Measurements from ENCODE around the gene C9orf72. TPM values are rescaled to one million over a fixed set of nuclear protein-coding genes. Genes with fewer than 3 reads are reported as not detected.
"Not testable (repeated sequence)": the region's sequence is repeated elsewhere in the genome, so short reads cannot be mapped to it uniquely, and the experiment has no call there.

C9orf72 gene
- total and polyA plus RNA-seq, 9 donors = 13.4 to 100 (median 23.8) TPM

DNA sequence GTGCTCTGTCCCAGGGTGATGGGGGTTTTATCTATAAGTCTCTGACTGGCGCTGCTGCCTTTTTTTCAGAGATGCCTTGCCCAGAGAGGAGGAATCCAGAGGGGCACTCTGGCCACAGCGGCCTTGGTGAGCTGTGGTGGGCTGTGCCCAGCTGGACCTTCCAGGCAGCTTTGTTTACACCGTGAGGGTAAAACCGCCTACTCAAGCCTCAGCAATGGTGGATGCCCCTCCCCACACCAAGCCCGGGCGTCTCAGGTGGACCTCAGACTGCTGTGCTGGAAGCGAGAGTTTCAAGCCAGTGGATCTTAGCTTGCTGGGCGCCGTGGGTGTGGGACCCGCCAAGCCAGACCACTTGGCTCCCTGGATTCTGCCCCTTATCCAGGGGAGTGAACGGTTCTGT lies 41.3 kb upstream of the C9orf72 start:
- H3K9me3 ChIP-seq = no peaks in the 10 kb centered on the region
- WGBS, 3 donors = 83 to 89% (median 84%) methylated on average over 11 of the region's 11 CpGs

DNA sequence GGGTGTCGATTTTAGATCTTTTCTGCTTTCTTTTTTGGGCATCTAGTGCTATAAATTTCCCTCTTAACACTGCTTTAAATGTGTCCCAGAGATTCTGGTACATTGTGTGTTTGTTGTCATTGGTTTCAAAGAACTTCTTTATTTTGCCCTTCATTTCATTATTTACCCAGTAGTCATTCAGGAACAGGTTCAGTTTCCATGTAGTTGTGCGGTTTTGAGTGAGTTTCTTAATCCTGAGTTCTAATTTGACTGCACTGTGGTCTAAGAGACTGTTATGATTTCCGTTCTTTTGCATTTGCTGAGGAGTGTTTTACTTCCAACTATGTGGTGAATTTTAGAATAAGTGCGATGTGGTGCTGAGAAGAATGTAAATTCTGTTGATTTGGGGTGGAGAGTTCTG lies 38.8 kb upstream of the C9orf72 start:
- H3K9me3 ChIP-seq; H3K27me3 ChIP-seq; H3K36me3 ChIP-seq; DNase-seq; intact Hi-C loops (cut with DNase I); H3K27ac ChIP-seq; H3K4me3 ChIP-seq; H3K4me1 ChIP-seq (ENCODE audit: insufficient read depth): not testable (repeated sequence)
- WGBS, 3 donors = 90 to 96% (median 93%) methylated on average over 4 of the region's 4 CpGs

More for the DNA sequence above, 41.3 kb upstream of the C9orf72 start:
- no peak overlapping the region for H3K27ac ChIP-seq
- no peak for DNase-seq
- TF ChIP-seq, protein P1, sequence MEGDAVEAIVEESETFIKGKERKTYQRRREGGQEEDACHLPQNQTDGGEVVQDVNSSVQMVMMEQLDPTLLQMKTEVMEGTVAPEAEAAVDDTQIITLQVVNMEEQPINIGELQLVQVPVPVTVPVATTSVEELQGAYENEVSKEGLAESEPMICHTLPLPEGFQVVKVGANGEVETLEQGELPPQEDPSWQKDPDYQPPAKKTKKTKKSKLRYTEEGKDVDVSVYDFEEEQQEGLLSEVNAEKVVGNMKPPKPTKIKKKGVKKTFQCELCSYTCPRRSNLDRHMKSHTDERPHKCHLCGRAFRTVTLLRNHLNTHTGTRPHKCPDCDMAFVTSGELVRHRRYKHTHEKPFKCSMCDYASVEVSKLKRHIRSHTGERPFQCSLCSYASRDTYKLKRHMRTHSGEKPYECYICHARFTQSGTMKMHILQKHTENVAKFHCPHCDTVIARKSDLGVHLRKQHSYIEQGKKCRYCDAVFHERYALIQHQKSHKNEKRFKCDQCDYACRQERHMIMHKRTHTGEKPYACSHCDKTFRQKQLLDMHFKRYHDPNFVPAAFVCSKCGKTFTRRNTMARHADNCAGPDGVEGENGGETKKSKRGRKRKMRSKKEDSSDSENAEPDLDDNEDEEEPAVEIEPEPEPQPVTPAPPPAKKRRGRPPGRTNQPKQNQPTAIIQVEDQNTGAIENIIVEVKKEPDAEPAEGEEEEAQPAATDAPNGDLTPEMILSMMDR (IDR thresholded peaks at IDR 0.05) = no peak
- TF ChIP-seq POLR2A (IDR thresholded peaks at IDR 0.05) (no peak), EP300 (IDR thresholded peaks at IDR 0.05) (no peak)
- H3K36me3 ChIP-seq = no peaks in the 10 kb centered on the region
- no peak overlapping the region for H3K4me3 ChIP-seq
- intact Hi-C loops (cut with DNase I) = no loop called here
- H3K4me1 ChIP-seq (ENCODE audit: insufficient read depth) = no peaks in the 10 kb centered on the region
- no peaks in the 10 kb centered on the region for H3K27me3 ChIP-seq

DNA sequence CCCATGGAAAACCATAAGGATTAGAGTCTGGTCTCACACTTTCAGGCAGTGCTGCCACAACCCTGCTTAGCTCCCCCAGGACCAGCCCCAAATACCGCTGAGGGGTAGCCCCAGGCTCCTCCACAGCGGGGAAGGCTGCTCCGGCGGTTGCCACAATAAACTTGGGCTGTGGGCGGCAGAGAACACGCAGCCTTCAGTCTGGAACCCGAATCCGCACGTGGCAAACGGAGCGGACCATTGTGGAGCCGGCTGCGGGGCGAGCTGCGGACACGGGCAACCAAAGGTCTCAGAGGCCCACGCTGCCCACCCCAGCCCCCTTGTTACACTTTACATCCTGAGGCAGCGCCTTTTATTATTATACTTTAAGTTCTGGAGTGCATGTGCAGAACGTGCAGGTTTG lies 37.3 kb upstream of the C9orf72 start:
- no peak for DNase-seq
- 91 to 96% (median 94%) methylated on average over 16 to 19 of the region's 19 CpGs for WGBS, 3 donors
- Histone ChIP-seq H3K27ac (no peak overlapping the region), H3K36me3 (no peaks in the 10 kb centered on the region), H3K27me3 (no peaks in the 10 kb centered on the region), H3K9me3 (no peaks in the 10 kb centered on the region), H3K4me1 (ENCODE audit: insufficient read depth) (no peaks in the 10 kb centered on the region), H3K4me3 (no peak overlapping the region)
- TF ChIP-seq POLR2A (IDR thresholded peaks at IDR 0.05) (no peak), EP300 (IDR thresholded peaks at IDR 0.05) (no peak)
- TF ChIP-seq, protein P1 (IDR thresholded peaks at IDR 0.05) = no peak
- intact Hi-C loops (cut with DNase I) = no loop called here

DNA sequence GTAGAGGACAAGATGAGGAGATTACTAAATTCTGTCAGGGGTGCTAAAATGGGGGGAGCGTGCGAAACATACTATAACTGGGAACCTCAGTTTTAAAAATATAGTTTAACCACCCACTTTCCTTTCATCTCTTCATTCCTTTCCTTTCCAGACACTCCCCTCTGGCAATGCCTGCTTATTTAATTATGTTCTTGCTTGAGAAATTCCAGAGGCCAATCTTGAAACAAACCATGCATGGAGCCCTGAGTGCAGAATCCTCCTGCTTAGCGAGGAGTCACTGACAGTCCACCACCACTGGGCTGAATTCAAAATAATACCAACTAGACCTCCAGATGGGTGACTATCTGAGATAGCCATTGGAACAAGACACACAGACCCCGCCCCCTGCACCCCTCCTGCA lies 29.7 kb upstream of the C9orf72 start:
- Histone ChIP-seq H3K4me3 (no peak overlapping the region), H3K36me3 (no peaks in the 10 kb centered on the region), H3K9me3 (no peaks in the 10 kb centered on the region), H3K27ac (no peak overlapping the region), H3K27me3 (no peaks in the 10 kb centered on the region), H3K4me1 (ENCODE audit: insufficient read depth) (no peaks in the 10 kb centered on the region)
- intact Hi-C loops (cut with DNase I) = no loop called here
- WGBS, 3 donors = 77 to 90% (median 81%) methylated on average over 4 of the region's 4 CpGs
- TF ChIP-seq POLR2A (IDR thresholded peaks at IDR 0.05) = no peak
- TF ChIP-seq EP300 (IDR thresholded peaks at IDR 0.05) = no peak
- TF ChIP-seq, protein P1 (IDR thresholded peaks at IDR 0.05) = no peak
- no peak for DNase-seq

DNA sequence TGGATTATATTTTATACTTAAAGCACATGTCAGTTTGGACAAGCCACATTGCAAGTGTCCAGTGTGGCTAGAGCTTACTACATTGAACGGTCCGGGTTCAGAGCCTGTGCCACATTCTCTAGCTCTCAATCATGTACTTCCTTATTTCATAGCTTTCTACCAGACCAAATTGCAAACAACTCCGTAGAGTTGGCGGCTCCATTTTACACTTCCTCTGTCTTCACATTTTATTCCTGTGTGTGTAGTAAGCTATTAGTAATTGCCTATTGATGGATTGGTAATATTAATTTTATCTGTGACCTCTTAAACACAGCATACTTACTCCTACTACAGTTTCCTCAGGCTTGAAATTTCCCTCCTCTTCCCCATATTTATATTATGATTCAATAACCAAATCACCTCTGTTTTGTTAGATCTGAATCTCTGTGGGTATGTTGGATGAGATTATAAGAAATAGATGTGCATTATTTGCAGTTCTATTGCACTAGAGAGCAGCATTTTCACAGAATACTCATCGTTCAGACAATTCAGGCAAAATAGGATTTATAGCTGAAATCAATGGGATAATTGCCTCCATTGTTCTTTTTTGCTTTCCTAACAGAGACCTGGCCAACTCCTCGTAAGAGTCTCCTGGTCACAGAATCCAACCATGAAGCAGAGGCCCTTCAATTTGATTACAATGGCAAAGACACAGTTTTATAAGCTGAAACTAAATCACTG lies 29.0 kb upstream of the C9orf72 start:
- H3K27me3 ChIP-seq = no peaks in the 10 kb centered on the region
- TF ChIP-seq EP300 (IDR thresholded peaks at IDR 0.05) (no peak), POLR2A (IDR thresholded peaks at IDR 0.05) (no peak)
- TF ChIP-seq, protein P1 (IDR thresholded peaks at IDR 0.05) = no peak
- H3K36me3 ChIP-seq = no peaks in the 10 kb centered on the region
- H3K4me3 ChIP-seq = no peak overlapping the region
- H3K9me3 ChIP-seq = no peaks in the 10 kb centered on the region
- 71 to 87% (median 77%) methylated on average over 6 of the region's 6 CpGs for WGBS, 3 donors
- DNase-seq = no peak
- intact Hi-C loops (cut with DNase I) = no loop called here
- H3K27ac ChIP-seq = no peak overlapping the region
- H3K4me1 ChIP-seq (ENCODE audit: insufficient read depth) = no peaks in the 10 kb centered on the region
